H1 (cell line): ENCODE data around the gene DUSP9. TPM values are rescaled to one million over a fixed set of nuclear protein-coding genes. Genes with fewer than 3 reads are reported as not detected.

Source experiments
- CTCF ChIA-PET: fragments of 300-600 bp; sonication (Branson Sonifier 250); formaldehyde crosslinking; loops from one replicate; lab custom pipeline; 2021; ENCODE audit not compliant: partially characterized antibody; lab: Charles Lee
- POLR2A ChIA-PET: fragments of 300-600 bp; sonication (Branson Sonifier 250); formaldehyde crosslinking; loops from one replicate; lab custom pipeline; 2021; ENCODE audit warnings: inconsistent platforms; ENCODE audit not compliant: partially characterized antibody; lab: Charles Lee
- DNase-seq, 2 experiments: peaks; one replicate each; pipeline versions ENCODE4 v3.0.0 to v3.0.0-alpha.2; 2010 to 2022; ENCODE audit warnings: low spot score in 2 of 2, low read depth in 1 of 2, mixed read lengths in 1 of 2
- FAIRE-seq: peaks from 2 replicates; lab custom pipeline; 2011; peaks lifted over from hg19 to GRCh38; lab: Jason Lieb, UNC
- H2AFZ ChIP-seq: 2 replicates; pipeline ENCODE4 v1.8.1; 2012; ENCODE audit warnings: low read length, inconsistent platforms
- H2AK5ac ChIP-seq: 2 replicates; pipeline ENCODE4 v1.6.1; 2013; ENCODE audit warnings: low read depth, low read length
- H2BK120ac ChIP-seq: replicated peaks from 2 replicates; pipeline ENCODE3; 2013; ENCODE audit warnings: low read depth, low read length, inconsistent platforms
- H2BK12ac ChIP-seq: 2 replicates; pipeline ENCODE4 v1.6.1; 2013; ENCODE audit warnings: low read depth, low read length
- H2BK15ac ChIP-seq: 2 replicates; pipeline ENCODE4 v1.6.1; 2013; ENCODE audit warnings: low read length
- H2BK20ac ChIP-seq: 2 replicates; pipeline ENCODE4 v1.6.1; 2013; ENCODE audit warnings: low read length
- H2BK5ac ChIP-seq: 2 replicates; pipeline ENCODE4 v1.6.1; 2013; ENCODE audit warnings: low read depth, low read length
- H3K14ac ChIP-seq: 2 replicates; pipeline ENCODE4 v1.6.1; 2013; ENCODE audit warnings: inconsistent platforms; ENCODE audit not compliant: insufficient read length
- H3K18ac ChIP-seq: 2 replicates; pipeline ENCODE4 v1.6.1; 2013; ENCODE audit warnings: low read length; ENCODE audit errors: extremely low read depth
- H3K23ac ChIP-seq: 2 replicates; pipeline ENCODE4 v1.6.1; 2013; ENCODE audit warnings: inconsistent platforms; ENCODE audit not compliant: insufficient read length
- H3K23me2 ChIP-seq: 2 replicates; pipeline ENCODE4 v1.6.1; 2013; ENCODE audit warnings: low read depth, low read length
- H3K27ac ChIP-seq: 2 replicates; pipeline ENCODE4 v1.6.1; 2011; ENCODE audit warnings: low read depth, low read length, inconsistent platforms
- H3K27me3 ChIP-seq, 4 experiments: replicated peaks in 1 of 4; 1 replicate in 1 of 4; 2 replicates in 3 of 4; pipeline versions ENCODE4 v1.6.1 to v1.8.1; 2011 to 2013; ENCODE audit warnings: low read length in 3 of 4, mild to moderate bottlenecking in 3 of 4, inconsistent platforms in 2 of 4, mixed read lengths in 2 of 4, moderate library complexity in 1 of 4; ENCODE audit not compliant: control insufficient read depth in 3 of 4, insufficient read depth in 3 of 4; ENCODE audit errors: extremely low read depth in 1 of 4
- H3K36me3 ChIP-seq, 4 experiments: 2 replicates each; pipeline versions ENCODE4 v1.6.1 to v1.8.1; 2011 to 2013; ENCODE audit warnings: mild to moderate bottlenecking in 4 of 4, low read length in 3 of 4, moderate library complexity in 2 of 4, control low read depth in 1 of 4, inconsistent platforms in 1 of 4; ENCODE audit not compliant: insufficient read depth in 4 of 4, control insufficient read depth in 2 of 4
- H3K4ac ChIP-seq: replicated peaks from 2 replicates; pipeline ENCODE3; 2013; ENCODE audit warnings: low read length, low read depth, mixed read lengths, inconsistent platforms; ENCODE audit not compliant: insufficient read length
- H3K4me1 ChIP-seq, 4 experiments: replicated peaks in 1 of 4; 1 replicate in 1 of 4; 2 replicates in 3 of 4; pipeline versions ENCODE4 v1.6.1 to v1.8.1; 2011 to 2013; ENCODE audit warnings: low read length in 3 of 4, inconsistent platforms in 2 of 4, mixed read lengths in 1 of 4; ENCODE audit not compliant: insufficient read depth in 4 of 4, control insufficient read depth in 3 of 4
- H3K4me2 ChIP-seq, 2 experiments: 2 replicates each; pipeline versions ENCODE4 v1.6.1 to v1.8.1; 2011 to 2013; ENCODE audit warnings: low read depth in 2 of 2, low read length in 2 of 2, control low read depth in 1 of 2, inconsistent platforms in 1 of 2, mild to moderate bottlenecking in 1 of 2; ENCODE audit not compliant: insufficient read depth in 1 of 2
- H3K4me3 ChIP-seq, 4 experiments: fragments of 200-600, 300-600 bp in 1 of 4; sonication (generic), shearing (Covaris generic), sonication (Bioruptor Twin) in 1 of 4; 2 replicates each; pipeline versions ENCODE4 v1.5.1 to v1.8.1; 2011 to 2016; ENCODE audit warnings: low read length in 4 of 4, low read depth in 3 of 4, control low read depth in 2 of 4, inconsistent platforms in 2 of 4, mild to moderate bottlenecking in 2 of 4, mixed read lengths in 1 of 4, moderate library complexity in 1 of 4; ENCODE audit not compliant: insufficient read depth in 2 of 4; ENCODE audit errors: extremely low read depth in 1 of 4
- H3K56ac ChIP-seq: replicated peaks from 2 replicates; pipeline ENCODE3; 2013; ENCODE audit warnings: low read depth, mild to moderate bottlenecking, mixed read lengths, low read length, inconsistent platforms; ENCODE audit not compliant: insufficient read length
- H3K79me1 ChIP-seq: 2 replicates; pipeline ENCODE4 v1.6.1; 2013; ENCODE audit warnings: low read depth, low read length, control low read depth
- H3K79me2 ChIP-seq, 2 experiments: 2 replicates each; pipeline versions ENCODE4 v1.6.1 to v1.8.1; 2012 to 2013; ENCODE audit warnings: low read length in 2 of 2, mild to moderate bottlenecking in 2 of 2, inconsistent platforms in 1 of 2; ENCODE audit not compliant: insufficient read depth in 2 of 2, control insufficient read depth in 1 of 2
- H3K9ac ChIP-seq, 4 experiments: replicated peaks in 1 of 4; 1 replicate in 1 of 4; 2 replicates in 3 of 4; pipeline versions ENCODE4 v1.6.1 to v1.8.1; 2011 to 2013; ENCODE audit warnings: low read depth in 3 of 4, low read length in 3 of 4, control low read depth in 2 of 4, mild to moderate bottlenecking in 2 of 4, moderate library complexity in 2 of 4, inconsistent platforms in 1 of 4; ENCODE audit errors: extremely low read depth in 1 of 4
- H3K9me3 ChIP-seq, 2 experiments: 2 replicates each; pipeline versions ENCODE4 v1.6.1 to v1.8.1; 2012 to 2013; ENCODE audit warnings: mild to moderate bottlenecking in 2 of 2, moderate library complexity in 2 of 2, control low read depth in 1 of 2, inconsistent platforms in 1 of 2, low read depth in 1 of 2, low read length in 1 of 2, mixed read lengths in 1 of 2; ENCODE audit not compliant: insufficient read depth in 2 of 2
- H4K20me1 ChIP-seq, 2 experiments: replicated peaks in 1 of 2; 2 replicates each; pipeline versions ENCODE3 to v1.8.1; 2011 to 2013; ENCODE audit warnings: inconsistent platforms in 2 of 2, low read length in 2 of 2, mild to moderate bottlenecking in 1 of 2; ENCODE audit not compliant: insufficient read depth in 2 of 2, control insufficient read depth in 1 of 2
- H4K5ac ChIP-seq: 2 replicates; pipeline ENCODE4 v1.6.1; 2013; ENCODE audit warnings: low read length, low read depth, mixed read lengths, inconsistent platforms; ENCODE audit not compliant: insufficient read length
- H4K8ac ChIP-seq: 2 replicates; pipeline ENCODE4 v1.8.0; 2013; ENCODE audit warnings: mild to moderate bottlenecking, moderate library complexity, low read length, inconsistent platforms; ENCODE audit not compliant: insufficient read depth; ENCODE audit errors: extremely low read depth
- H4K91ac ChIP-seq: replicated peaks from 2 replicates; pipeline ENCODE3; 2013; ENCODE audit warnings: low read length, mixed read lengths, inconsistent platforms; ENCODE audit not compliant: insufficient read length
- ATF3 ChIP-seq: IDR thresholded peaks from 2 replicates; pipeline ENCODE4 v1.6.1; 2011; ENCODE audit warnings: low read depth, mild to moderate bottlenecking, low read length; ENCODE audit not compliant: insufficient read depth
- NRF1 ChIP-seq: IDR thresholded peaks from 2 replicates; pipeline ENCODE4 v1.6.1; 2011; ENCODE audit warnings: mild to moderate bottlenecking, low read depth, low read length, improper control_type of control experiment
- POLR2A ChIP-seq, 2 experiments: IDR thresholded peaks; 1 replicate in 1 of 2; 2 replicates in 1 of 2; pipeline ENCODE4 v1.6.1; 2011; ENCODE audit warnings: low read depth in 2 of 2, low read length in 2 of 2, mild to moderate bottlenecking in 2 of 2; ENCODE audit errors: control extremely low read depth in 1 of 2
- RXRA ChIP-seq: IDR thresholded peaks from 2 replicates; pipeline ENCODE4 v1.6.1; 2011; ENCODE audit warnings: low read depth, mild to moderate bottlenecking, low read length, moderate library complexity; ENCODE audit not compliant: insufficient read depth
- SAP30 ChIP-seq: fragments of 300-600 bp; sonication (generic); IDR thresholded peaks from 2 replicates; pipeline ENCODE4 v1.7.1; 2012; ENCODE audit warnings: low read length, moderate library complexity, mild to moderate bottlenecking, inconsistent platforms; ENCODE audit not compliant: insufficient read depth, insufficient replicate concordance
- TBP ChIP-seq: IDR thresholded peaks from 2 replicates; pipeline ENCODE4 v1.6.1; 2011; ENCODE audit warnings: low read depth, low read length, improper control_type of control experiment
- USF2 ChIP-seq: IDR thresholded peaks from 2 replicates; pipeline ENCODE4 v1.6.1; 2011; ENCODE audit warnings: low read length, improper control_type of control experiment
- WGBS, 2 experiments: shearing (Covaris generic) in 1 of 2; methylation state at CpG; one replicate each; pipeline versions ENCODE4 v1.1.6 to v1.1.7; 2013 to 2015; ENCODE audit warnings: low lambda C conversion rate in 2 of 2, mixed read lengths in 2 of 2, inconsistent platforms in 1 of 2, low coverage in 1 of 2, missing lambda C conversion rate in 1 of 2; ENCODE audit not compliant: insufficient replicate concordance in 2 of 2, insufficient coverage in 1 of 2, insufficient read length in 1 of 2; ENCODE audit errors: extremely low coverage in 1 of 2, missing lambda C conversion rate in 1 of 2; 5-methylcytosine and 5-hydroxymethylcytosine counted together
- polyA plus RNA-seq, 7 experiments: library from polyadenylated mRNA; depleted of rRNA in 3 of 7; stranded (reverse) in 5 of 7; unstranded in 2 of 7; fragments of >200 nt in 5 of 7; fragments of 200-250 nt in 2 of 7; gene quantifications; 1 replicate in 5 of 7; 2 replicates in 1 of 7; 4 replicates in 1 of 7; pipeline versions ENCODE4 v1.2.1 to v1.2.3, GENCODE V29; 2011 to 2013; ENCODE audit warnings: missing spikeins in 2 of 7, mixed read lengths in 2 of 7
- total RNA-seq: library from RNA; stranded (reverse); fragmentation: NEBNext Ultra II Directional; extraction: Animal tissue kit (Norgen Biotek cat#: 25700); gene quantifications from 2 replicates; pipeline ENCODE4 v1.2.1, GENCODE V29; 2021

Gene DUSP9
- total and polyA plus RNA-seq, 2 of the 8 experiments (the other 6 are each of a cell fraction or from before 2014, with no cell fraction given), result 0.80 to 1.1 TPM

GRCh38 chrX:153628129-153628528 lies 18.9 kb upstream of the DUSP9 start:
- Histone ChIP-seq H3K23me2 (no peaks in the 10 kb centered on the region), H2AFZ (no peak overlapping the region), H3K27me3 (no peaks in the 10 kb centered on the region), H3K56ac (no peak overlapping the region), H4K20me1 (no peaks in the 10 kb centered on the region), H3K4me2 (no peak overlapping the region), H4K91ac (no peak overlapping the region), H4K8ac (no peak overlapping the region), H3K27ac (no peak overlapping the region), H2BK12ac (no peak overlapping the region), H3K36me3 (no peaks in the 10 kb centered on the region), H3K9me3 (no peaks in the 10 kb centered on the region), H3K14ac (no peak overlapping the region), H2BK20ac (no peak overlapping the region), H3K4me1 (peaks cover 0 to 3% (median 0%) of the 10 kb centered on the region in 4 experiments; a peak in 1 of 7 replicates), H3K4ac (no peak overlapping the region), H3K9ac (no peak overlapping the region), H3K79me1 (no peaks in the 10 kb centered on the region), H2AK5ac (no peak overlapping the region), H2BK15ac (no peak overlapping the region), H3K23ac (no peak overlapping the region), H3K4me3 (no peak overlapping the region), H2BK120ac (no peak overlapping the region), H3K18ac (no peak overlapping the region), H4K5ac (no peak overlapping the region), H3K79me2 (no peaks in the 10 kb centered on the region), H2BK5ac (no peak overlapping the region)
- 92% methylated on average over 7 of the region's 8 CpGs; no CpG with 5 or more reads in 1 of the 2 experiments for WGBS, 2 experiments
- TF ChIP-seq USF2 (no peak), RXRA (no peak), POLR2A (IDR thresholded peaks at IDR 0.05; ENCODE audit: control extremely low read depth in 1 of 2, low read depth in 2 of 2, low read length in 2 of 2) (no peak), TBP (no peak), ATF3 (no peak), SAP30 (no peak), NRF1 (no peak)
- POLR2A ChIA-PET, result no interaction called here
- no peak for FAIRE-seq
- DNase-seq, result no peak
- CTCF ChIA-PET, result interaction anchor here (3.0 kb wide), 1 partner anchor 17 kb away, joined by 14 read pairs; no protein-coding TSS in a partner anchor
